HG03469 (cell line): Measurements from ENCODE around the gene RELA.

Source experiments
- ATAC-seq: cut with Tn5 transposase; IDR thresholded peaks from one replicate; pipeline ENCODE4 v1.9.1; 2021; ENCODE audit warnings: mild to moderate bottlenecking, moderate library complexity, moderate number of reproducible peaks; ENCODE audit not compliant: unreplicated experiment

RELA gene

DNA sequence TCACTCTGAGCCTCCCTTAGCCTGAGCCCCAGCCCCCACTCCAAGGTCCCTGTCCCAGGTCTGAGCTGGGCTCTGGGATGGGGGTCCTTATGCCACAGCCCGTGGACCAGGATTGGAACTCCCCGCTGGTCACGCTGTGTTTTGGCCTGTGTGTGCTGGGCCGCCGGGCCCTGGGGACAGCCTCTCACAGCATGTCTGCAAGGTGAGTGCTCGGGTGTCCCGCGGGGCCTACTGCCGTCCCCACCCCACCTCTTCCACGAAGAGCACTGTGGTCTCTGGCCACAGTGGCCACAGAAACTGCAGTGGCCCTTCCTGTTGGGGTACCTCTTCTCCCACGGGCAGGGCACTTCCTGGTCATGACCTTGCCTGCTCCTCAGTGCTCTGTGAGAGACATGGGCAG is 28.3 kb downstream of the RELA start:
- no peak for ATAC-seq

DNA sequence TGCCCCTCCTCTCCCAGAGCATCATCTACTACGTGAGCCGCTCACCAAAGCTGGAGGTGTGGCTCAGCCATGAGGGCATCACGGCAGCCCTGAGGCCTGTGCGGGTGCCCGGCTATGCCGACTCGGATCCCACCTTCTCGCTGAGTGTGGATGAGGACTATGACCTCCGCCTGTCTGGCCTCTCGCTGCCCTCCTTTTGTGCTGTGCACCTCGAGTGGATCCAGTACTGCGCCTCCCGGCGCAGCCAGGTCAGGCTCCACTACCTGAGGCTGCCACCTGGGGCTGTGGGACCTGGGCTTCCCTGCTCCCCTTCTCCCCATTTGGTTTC is 28.6 kb downstream of the RELA start:
- no peak for ATAC-seq

DNA sequence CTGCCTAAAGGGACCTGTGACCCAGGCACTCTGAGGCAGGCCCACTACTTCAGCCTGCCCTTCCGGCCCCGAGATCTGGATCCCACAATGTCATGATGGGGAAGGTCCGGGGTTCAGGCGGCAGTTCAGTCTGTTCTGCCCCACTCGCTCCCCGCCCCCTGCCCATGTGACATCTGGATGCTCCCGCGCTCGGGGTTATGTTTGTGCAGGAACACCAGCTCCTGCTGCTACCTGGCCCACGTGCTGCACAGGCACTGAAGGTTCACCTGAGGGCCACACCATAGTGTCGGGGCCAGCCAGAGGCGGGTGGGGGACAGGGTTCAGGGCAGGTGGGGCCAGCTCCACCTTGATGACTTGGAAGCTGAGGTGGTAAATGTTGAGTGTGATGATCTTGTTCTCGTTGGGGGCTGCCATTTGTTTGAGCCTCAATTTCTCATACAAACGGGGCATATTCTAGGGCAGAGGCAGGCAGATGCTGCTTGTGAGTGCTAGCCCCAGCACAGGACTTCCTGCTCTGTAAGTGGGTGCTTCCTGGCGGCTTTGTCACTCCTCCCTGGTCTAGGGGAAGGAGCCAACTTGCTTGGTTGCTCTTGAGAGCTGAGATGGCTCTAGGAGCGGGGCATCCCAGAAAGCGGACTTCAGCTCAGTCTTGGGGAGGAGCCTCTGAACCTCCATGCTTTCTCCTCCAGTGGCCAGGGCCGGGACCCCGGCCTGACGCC is 29.2 kb downstream of the RELA start:
- no peak for ATAC-seq

DNA sequence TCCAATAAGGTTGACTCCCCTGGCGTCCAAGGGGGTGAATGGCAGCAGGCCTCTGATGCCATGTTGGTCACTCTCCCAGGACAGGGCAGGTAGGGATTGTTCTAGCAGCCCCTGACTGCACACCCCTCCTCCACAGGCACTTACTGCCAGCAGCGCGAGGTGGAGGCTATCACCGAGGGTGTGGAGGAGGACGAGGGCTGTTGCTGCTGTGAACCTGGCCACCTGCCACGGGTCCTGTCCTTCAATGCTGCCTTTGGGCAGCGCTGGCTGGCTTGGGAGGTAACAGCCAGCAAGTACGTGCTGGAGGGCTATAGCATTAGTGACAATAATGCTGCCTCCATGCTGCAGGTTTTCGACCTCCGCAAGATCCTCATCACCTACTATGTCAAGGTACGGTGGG is 32.5 kb downstream of the RELA start:
- ATAC-seq, result no peak

DNA sequence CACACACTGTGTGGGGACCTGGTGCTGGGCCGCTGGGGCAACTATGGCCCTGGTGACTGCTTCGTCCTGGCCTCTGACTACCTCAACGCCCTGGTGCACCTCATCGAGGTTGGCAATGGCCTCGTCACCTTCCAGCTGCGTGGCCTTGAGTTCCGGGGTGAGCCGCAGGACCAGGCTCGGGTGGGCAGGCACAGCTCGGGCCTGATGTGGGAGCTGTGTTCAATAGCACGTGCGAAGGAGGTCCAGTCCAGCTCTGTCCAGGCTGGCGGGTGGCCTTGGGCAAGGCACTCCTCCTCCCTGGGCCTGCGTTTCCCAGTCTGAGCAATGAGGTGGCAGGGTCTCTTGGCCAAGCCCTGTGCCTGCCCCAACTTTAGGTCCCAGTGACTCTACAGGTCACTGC is 33.1 kb downstream of the RELA start:
- no peak for ATAC-seq

DNA sequence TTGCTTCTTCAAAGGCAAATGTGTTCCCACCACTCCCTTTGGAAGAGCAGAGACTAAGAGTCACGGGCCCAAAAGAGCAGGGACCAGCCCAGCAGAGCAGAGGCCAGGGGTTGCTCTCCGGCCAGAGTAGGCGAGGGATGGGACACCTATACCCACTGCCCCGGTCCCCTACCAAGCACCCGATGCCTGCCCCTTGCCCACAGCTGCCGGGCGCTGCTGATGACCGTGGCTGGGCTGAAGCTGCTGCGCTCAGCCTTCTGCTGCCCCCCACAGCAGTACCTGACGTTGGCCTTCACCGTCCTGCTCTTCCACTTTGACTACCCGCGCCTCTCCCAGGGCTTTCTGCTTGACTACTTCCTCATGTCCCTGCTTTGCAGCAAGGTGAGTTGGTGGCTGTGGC is 35.5 kb downstream of the RELA start:
- ATAC-seq, result no peak

DNA sequence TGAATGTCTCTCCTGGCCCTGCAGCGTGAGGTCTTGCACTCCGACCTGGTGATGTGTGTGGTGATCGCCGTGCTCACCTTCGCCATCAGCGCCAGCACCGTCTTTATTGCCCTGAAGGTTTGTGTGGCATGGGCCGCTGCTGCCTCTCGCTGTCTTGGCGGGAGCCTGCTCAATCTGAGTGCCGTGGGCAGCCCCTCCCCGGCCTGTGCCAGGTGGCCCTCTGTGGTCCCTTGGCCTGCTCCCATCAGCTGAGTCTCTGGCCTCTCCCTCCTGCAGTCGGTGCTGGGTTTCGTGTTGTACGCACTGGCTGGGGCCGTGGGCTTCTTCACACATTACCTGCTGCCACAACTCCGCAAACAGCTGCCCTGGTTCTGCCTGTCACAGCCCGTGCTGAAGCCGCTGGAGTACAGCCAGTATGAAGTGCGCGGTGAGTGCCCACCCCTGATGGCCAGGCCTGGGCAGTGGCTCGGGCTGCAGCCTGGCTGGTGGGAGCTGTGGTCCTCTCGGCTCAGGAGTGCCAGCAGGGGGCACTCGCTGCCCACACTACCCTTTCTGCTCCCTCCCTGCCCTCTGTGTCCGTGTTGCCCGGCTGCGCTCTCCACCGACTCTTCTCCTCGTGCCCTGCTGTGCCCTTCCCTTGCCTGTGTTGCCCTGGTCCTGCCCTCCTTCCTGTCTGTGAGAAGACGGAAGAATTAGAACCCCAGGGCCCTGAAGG is 36.9 kb downstream of the RELA start:
- no peak for ATAC-seq

DNA sequence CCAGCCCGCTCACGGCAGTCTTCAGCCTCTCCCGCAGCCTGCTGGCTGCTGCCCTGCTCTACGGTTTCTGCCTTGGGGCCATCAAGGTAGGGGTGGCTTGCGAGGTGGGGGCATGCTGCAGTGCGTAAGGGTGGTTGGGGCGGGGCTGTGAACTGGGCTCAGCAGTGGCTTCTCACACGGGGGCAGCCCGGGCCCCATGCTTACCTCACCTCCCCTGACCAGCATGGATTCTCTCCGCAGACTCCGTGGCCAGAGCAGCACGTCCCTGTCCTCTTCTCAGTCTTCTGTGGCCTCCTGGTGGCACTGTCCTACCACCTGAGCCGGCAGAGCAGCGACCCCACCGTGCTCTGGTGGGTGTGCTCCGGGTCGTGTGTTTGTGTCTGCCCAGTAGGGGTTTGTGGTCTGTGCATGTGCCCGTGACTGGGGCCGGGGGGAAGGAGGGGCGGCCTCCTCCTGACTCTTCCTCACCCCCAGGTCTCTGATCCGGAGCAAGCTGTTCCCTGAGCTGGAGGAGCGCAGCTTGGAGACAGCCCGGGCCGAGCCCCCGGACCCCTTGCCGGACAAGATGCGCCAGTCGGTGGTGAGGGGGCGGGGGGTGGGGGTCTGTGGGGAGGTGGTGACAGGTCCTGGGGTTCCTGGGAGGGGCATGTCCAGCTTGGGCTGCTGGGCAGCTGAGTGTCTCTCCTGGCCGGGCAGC is 37.6 kb downstream of the RELA start:
- ATAC-seq, result no peak

DNA sequence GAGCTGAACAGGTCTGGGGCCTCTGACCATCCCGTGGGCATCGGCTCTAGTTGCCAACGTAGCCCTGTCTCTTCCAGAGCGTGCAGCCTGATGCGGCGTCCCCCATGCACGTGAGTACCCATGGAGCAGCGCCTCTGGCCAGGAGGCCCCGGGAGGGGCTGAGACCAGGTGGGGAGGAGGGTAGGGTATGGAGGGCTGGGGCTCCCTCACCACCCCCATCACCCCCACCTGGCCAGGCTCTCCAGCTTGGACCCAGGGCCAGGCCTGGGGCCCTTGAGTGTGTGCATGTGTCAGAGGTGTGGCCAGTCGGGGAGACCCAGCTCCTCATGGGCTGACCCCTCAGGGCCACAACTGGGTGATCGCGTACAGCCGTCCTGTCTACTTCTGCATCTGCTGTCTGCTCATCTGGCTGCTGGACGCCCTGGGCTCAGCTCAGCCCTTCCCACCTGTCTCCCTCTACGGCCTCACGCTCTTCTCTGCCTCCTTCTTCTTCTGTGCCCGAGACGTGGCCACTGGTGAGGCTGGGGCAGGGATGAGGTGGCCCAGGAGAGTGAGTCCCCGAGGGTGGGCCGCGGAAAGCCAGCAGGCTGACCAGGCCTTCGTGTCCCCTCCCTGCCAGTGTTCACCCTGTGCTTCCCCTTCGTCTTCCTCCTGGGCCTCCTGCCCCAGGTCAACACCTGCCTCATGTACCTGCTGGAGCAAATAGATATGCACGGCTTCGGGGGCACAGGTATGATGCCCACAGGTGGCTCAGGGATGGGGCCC is 38.7 kb downstream of the RELA start:
- no peak for ATAC-seq

DNA sequence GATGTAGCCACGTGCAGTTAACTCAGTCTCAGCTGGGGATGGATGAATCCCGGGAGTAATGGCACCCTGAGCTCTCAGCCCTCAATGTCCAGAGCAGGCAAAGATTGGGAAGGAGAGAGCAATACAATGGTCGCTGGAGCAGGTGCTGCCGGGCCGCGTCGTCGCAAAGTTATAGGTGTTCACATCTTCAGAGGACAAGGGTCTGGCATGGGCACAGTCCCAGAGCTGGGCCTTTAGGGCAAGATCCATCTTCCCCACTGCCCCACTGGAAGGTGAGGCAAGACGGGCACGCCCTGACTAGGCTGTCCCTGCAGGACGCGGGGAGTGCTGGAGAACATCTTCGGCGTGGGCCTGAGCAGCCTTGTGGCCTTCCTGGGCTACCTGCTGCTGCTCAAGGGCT is 39.5 kb downstream of the RELA start:
- ATAC-seq, result no peak

DNA sequence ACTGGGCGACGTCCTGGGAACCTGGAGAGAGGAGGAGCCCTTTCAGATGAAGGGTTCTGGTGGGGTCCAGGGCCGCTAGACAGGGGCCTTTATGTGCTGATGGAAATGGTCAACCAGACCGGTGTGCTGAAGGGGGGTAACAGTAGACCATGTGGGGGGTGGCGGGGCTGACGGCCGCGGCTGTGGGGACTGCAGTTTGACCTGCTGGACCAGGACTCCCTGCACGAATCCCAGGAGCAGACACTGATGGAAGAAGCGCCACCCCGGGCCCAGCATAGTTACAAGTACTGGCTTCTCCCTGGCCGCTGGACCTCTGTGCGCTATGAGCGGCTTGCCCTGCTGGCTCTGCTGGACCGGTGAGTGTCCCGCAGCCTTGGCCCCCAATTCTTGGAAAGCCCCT is 40.7 kb downstream of the RELA start:
- ATAC-seq, result no peak

DNA sequence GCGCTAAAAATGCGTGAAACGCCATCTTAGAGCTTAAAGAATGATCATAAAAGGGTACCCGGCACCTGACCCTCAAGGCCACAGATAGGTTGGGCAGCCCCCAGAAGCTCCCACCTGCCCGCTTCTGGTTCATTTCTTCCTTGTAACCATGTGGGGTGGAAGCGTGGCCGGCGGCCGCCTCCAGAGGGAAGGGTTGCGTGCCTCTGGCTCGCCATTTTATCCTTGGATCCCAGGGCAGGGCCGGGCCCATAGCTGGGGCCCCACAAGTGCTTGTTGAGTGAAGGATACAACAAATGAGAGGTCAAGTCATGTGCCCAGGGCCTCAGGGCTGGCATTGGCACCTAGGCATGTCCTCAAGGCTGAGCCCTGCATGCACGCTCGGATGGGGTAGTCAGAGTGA is 41.3 kb downstream of the RELA start:
- ATAC-seq, result no peak

DNA sequence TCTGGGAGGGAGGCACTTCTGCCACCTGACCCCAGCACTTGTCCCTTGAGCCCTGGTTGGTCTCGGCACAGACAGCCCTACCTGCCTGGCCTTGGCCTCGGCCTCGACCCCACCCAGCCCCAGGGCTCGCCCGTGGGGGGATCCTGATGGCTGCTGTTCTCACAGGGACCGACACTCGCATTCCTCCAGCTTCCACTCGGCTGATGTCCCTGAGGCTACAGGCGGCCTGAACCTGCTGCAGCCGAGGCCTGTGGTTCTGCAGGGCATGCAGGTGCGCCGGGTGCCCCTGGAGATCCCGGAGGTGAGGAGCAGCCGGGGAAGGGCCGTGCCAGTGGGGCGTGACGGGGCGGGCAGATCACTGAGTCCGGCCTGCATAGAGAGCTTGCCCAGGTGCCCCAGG is 42.0 kb downstream of the RELA start:
- ATAC-seq, result no peak

DNA sequence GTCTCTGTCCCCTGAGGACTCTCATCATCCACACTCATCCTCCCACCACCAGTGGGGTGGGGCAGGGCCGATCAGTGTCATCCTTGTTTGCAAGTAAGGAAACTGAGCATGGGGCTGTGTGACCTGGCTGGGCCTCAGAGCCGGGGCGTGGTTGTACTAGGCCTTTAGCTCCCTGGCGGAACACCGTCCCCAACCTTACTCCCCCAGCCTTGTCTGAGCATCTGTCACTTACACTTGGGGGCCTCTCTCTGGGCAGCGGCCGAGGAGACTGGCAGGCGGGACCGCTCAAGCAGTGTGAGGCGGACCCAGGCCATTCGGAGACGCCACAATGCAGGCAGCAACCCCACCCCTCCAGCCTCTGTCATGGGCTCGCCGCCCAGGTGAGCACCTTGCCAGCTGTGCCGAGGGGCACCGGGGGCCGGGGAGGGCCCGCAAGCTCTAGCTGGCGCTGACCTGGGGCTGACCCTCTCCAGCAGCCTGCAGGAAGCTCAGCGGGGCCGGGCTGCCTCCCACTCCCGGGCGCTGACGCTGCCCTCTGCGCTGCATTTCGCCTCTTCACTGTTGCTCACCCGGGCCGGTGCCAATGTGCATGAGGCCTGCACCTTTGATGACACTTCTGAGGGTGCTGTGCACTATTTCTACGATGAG is 43.3 kb downstream of the RELA start:
- no peak for ATAC-seq

DNA sequence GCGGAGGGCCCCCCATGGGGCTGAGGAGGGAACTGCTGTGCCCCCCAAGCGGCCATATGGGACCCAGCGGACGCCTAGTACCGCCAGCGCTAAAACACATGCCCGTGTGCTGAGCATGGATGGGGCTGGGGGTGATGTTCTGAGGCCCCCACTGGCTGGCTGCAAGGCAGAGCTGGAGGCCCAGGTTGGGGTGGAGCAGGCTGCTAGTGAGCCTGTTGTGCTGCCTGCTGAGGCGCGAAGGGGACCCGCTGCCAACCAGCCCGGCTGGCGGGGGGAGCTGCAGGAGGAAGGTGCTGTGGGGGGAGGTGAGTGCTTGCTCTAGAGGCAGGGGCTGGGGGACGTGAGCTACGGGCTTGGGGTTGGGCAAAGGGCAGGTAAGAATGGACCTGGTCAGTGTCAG is 44.0 kb downstream of the RELA start:
- no peak for ATAC-seq

DNA sequence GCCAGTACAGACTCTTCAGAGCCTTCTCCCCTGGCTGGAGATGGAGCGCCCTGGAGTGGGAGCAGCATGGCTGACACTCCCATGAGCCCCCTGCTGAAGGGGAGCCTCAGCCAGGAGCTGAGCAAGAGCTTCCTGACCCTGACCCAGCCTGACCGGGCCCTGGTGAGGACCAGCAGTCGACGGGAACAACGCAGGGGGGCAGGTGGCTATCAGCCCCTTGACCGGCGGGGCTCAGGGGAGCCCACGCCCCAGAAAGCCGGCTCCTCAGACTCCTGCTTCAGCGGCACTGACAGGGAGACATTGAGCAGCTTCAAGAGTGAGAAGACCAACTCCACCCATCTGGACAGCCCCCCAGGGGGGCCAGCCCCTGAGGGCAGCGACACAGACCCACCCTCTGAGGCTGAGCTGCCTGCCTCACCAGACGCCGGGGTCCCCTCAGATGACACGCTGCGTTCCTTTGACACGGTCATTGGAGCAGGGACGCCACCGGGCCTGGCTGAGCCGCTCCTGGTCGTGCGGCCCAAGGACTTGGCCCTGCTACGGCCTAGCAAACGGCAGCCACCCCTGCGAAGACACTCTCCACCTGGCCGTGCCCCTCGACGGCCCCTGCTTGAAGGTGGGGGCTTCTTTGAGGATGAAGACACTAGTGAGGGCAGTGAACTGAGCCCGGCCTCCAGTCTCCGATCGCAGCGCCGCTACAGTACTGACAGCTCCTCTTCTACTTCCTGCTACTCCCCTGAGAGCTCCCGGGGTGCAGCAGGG is 44.5 kb downstream of the RELA start:
- ATAC-seq, result no peak

DNA sequence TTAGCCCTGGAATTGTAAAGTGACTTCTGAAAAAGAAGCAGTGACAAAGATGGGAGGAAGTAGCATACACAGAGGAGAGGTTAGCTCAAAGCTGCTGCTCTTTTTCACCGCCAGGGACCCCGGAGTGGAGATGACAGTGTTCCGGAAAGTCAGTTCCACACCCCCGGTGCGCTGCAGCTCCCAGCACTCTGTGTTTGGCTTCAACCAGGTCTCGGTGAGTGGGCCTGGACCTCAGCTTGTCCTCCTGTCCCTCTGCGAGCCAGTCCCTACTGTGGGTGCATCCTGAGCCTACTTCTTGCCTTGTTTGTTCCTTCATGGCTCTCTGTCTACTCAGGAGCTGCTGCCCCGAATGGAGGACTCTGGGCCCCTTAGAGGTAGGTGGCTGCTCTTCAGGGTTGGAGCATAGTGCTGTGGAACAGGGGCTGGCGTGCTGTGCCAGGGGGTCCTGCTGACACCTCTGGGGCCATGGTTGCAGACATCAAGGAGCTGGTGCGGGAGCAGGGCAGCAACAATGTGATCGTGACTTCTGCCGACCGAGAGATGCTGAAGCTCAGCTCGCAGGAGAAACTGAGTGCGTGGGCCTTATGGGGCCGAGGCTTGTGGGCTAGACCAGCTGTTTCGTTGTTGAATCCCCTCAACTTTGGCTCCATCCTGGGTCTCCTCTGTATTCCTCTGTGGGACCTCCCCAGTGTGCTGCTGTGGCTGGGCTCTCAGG is 45.4 kb downstream of the RELA start:
- no peak for ATAC-seq

DNA sequence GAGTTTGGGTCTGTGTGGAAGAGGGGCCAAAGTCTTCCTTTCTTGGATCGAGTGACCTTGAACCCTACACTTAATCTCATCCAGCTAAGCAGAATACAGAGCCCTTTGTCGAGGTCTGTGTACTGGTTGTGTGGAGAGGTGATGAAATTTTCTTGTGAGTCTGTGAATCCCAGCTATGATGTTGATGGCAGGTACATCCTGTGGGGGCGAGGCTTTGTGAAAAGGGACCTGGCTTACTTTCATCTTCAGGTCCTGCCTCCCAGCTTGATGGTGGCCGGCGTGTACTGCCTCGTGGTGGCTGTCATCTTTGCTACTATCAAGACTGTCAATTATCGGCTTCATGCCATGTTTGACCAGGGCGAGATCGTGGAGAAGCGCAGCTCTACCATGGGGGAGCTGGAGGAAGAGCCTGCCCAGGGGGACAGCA is 46.1 kb downstream of the RELA start:
- no peak for ATAC-seq

DNA sequence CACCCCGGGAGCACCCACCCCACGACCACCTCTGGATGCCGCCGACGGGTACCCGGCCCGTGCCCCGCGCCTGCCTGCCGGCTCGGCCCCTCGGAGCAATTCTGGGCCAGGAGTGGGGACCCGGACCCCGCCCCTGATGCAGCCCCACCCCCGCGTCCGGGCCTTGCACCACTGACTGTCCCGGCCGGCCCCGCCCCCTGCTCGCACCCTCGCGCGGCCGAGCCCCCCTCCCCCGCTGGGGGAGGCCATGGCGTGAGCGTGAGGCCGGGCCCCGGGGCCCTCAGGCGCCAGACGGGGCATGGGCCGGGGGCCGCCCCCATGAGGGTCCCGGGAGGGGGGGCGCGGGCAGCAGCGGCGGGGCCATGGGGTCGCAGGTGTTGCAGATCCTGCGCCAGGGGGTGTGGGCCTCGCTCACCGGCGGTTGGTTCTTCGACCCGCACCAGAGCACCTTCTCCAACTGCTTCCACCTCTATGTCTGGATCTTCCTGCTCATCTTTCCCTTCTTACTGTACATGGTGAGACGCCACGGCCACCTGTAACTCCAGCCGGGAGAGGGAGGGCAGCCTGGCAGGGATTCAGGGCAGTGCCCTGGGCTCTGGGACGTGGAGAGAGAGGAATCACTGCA is 46.7 kb downstream of the RELA start:
- no peak for ATAC-seq
